A204.1 (cell line): ENCODE measurements around the gene DBI.

Experiments
- FAIRE-seq: peaks from 2 replicates; lab custom pipeline; 2012; peaks lifted over from hg19 to GRCh38; lab: Jason Lieb, UNC

DBI gene

DNA sequence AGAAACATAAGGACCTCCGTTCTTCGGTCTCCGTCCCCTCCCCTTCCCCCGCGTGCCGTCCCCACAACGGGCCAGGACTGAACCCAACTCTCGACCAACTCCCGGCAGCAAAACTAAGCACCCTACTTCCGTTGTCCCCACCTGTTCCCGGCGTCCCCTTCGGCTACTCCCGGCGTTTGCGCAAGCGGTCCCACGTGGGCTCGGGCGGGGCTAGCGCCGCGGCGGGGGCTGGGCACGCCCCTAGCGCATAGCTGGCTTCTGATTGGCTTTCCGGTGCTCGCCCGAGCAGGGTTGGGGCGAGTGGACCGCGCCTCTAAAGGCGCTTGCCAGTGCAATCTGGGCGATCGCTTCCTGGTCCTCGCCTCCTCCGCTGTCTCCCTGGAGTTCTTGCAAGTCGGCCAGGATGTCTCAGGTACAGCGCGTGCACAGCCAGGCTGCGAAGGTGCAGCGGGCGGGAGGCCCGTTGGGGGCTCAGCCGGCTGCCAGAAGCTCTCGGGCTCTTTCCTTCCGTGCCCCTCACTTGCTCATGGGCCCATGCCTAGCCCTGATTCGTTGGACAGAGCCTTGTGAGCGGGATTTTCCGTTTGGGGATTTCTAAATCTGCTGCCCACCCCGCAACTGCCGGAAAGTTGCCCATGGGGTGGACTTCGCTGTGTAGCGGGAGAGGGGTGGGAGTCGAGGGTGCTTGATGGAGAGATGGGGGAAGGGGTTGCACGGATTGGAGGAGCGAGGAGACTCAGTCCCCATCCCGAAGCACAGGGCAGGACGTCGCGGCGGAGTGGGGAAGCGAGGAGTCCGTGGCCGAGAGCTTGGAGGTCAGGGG is at the start of gene DBI, which contains the start of gene C2orf76:
Gene DBI (plus strand): TSS at position 329 of the 823 bp plus-strand sequence. CDS start 75 bp downstream, at position 404.
Gene C2orf76 (minus strand): TSS at position 186 of the 823 bp plus-strand sequence. CDS start 26,875 bp downstream, outside the sequence.
- FAIRE-seq = peak; percentile 54

DNA sequence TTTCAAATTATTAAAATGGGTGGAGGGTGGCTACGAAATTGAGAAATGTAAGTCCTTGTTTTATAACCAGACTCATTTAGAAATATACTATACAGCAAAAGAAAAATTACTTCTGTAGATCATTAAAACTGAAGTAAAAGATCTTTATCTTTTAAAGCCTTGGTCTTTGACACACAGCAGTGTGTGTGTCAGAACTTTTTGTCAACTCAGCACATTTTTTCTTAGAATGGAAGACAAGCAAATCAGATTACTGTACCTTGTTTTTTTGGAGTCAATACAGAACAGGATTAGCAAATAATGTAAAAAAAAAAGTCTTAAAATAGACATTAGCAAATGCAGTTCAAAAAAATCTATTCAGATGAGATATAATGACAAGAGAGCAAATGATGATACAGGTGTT is 49.2 kb upstream of the DBI start:
- no peak for FAIRE-seq

DNA sequence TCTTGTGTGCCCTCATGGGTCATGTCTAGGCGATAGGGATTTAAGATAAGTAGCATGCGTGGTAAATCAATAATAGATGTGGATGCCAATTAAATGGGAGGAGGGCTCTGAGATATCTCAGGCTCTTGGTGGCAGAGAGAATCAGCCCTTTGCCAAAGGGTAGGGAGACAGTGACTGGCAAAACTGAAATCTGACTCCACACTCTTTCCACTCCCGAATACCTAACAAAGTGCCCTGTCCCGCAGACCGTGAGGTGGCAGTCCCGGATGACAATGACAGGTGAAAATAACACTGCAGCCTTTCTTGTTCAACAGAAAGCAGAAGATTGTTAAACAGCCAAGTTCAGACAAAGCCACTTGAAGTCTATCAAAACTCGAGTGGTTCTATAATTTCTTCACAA is 47.2 kb upstream of the DBI start:
- no peak for FAIRE-seq

DNA sequence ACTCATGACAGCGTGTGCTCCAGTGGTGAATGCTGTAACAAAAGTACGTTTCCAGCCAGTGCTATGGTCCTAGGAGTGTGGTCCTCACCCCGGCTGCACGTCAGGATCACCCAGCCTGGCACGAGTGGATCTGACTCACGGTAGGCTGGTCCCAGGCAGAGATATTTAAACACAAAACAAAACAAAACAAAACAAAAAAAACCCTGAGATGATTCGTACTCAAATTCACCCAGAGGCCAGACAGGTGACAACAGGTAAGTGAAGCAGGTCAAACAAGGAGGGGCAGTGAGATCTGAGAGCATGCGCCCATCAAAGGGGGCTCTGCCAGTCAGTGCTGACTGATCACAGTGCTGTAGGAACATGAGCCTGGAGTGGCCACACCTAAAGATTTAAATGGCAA is 43.3 kb upstream of the DBI start:
- FAIRE-seq = no peak

DNA sequence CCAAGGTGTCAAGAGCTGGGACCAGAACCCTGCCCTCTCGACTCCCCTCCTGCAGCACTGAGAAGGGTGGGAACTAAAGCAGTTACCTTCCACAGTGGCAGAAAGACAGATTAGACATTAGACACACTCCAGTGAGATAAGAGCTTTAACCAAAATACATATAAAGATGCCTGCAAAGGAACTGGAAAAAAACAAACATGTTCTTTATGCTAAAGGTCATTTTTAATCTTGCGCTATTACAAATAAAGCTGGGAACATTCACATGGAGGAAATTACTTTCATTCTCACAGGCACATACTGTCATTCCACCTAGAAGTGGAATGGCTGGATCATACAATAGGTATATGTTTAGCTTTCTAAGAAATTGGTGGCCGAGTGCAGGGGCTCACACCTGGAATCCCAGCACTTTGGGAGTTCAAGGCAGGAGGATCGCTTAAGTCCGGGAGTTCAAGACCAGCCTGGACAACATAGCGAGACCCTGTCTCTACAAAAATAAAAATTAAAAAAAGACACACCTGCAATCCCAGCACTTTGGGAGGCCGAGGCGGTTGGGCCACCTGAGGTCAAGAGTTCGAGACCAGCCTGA is 42.0 kb upstream of the DBI start:
- FAIRE-seq = no peak

DNA sequence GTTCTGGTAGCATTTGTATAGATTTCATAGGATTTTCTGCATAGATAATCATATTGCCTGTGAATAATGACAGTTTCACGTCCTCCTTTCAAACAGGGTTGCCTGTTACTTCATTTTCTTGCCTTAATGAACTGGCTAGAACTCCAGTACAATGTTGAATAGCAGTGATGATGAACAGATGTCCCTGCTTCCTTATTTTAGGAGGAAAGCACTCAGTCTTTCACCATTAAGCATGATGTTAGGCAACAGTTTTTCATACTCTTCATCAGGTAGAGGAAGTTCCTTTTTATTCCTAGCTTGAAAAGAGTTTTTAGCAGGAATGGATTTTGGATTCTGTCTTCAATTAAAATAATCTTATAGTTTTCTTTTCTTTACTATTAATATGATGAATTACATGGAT is 39.8 kb upstream of the DBI start:
- FAIRE-seq = no peak

DNA sequence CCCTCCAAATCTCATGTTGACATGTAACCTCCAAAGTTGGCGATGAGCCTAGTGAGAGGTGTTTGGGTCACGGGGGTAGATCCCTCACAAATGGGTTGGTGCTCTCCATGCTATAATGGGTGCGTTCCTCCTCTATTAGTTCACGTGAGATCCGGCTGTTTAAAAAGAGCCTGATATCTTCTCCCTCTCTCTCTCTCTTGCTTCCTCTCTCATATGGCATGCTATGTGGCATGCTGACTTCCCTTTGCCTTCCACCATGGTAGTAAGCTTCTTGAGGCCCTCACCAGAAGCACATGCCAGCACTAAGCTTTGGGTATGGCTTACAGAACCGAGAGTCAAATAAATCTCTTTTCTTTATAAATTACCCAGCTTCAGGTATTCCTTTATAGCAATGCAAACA is 39.3 kb upstream of the DBI start:
- no peak for FAIRE-seq

DNA sequence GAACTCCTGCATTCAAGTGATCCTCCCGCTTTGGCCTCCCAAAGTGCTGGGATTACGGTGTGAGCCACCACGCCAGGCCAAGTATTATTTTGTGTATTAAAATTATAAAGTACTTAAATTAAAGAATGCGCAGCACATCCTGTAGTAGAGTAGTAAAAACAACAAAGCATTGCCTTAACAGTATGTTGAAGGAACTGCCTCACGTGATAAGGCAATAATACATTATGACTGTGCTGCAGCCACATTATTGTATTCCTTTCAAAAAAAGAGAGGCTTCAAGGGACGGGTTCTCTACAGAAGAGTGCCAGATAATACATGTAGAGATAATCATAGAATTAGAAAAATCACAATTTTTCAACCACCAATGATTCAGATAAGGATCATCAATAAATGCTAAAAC is 33.8 kb upstream of the DBI start:
- no peak for FAIRE-seq

DNA sequence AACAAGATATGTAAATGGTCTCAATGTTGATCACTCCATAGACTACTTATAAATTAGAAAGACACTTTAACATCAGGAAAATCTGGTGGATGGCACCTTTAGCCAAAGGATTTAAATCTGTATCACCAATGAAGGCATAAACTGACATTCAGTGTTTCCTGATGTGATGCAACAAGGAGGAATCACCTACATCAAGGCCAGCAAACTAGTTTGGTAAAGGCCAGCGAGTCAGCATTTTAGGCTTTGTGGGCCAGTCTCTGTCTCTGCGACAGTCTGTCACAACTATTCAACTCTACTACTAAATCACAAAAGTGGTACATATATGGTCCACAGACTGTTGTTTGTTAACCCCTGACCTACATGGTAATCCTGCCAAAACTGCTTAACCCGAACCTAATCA is 33.4 kb upstream of the DBI start:
- no peak for FAIRE-seq

DNA sequence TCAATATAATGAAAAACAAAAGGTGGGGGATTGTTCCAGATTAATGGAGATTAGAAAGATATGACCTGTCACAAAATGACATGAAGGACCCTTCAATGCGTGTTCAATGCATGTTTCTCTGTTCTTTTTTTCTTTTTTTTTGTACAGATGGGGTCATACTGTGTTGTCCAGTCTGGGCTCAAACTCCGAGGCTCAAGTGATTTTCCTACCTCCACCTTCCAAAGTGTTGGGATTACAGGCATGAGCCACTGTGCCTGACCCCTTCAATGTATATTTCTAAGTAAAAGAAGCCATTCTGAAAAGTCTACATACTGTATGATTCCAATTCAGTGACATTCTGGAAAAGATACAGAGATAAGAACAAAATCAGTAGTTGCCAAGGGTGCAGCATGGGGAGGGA is 32.9 kb upstream of the DBI start:
- FAIRE-seq = no peak

DNA sequence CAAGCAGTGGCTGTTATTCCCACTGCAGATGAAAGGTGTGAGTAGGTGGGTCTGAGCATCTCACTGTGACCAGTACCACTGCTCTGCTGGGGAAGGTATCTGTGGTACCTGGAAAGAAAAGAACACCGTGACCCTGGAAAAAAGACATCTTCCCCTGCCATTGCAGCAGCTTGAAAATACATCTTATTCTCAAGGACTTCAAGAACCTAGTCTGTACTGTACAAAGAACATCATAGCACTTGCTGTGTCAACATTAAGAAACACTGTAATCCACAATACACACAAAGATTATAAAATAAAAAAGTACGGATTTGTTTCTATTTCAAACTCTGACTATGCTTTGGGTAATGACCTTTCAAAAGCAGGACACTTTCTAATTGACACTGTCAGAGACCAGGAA is 29.0 kb upstream of the DBI start:
- FAIRE-seq = no peak

DNA sequence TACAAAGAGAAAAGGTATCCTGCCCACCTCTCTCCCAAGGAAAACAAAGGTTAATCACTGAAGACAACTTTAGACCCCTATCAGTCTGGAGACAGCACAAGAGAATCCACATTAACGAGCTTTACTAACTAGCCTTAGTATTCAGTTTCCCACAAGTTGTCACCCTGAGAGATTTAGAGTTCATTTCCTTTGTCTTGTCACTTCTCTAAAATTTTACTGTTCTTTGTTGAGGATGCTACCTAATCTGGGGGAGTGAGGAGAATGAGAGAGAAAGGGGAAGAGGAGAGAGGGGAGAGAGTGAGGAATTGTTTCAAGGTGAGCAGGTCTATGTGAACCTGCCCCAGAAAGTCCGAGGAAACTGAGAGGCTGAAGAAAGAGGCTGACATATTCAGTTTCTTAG is 28.5 kb upstream of the DBI start:
- FAIRE-seq = no peak

DNA sequence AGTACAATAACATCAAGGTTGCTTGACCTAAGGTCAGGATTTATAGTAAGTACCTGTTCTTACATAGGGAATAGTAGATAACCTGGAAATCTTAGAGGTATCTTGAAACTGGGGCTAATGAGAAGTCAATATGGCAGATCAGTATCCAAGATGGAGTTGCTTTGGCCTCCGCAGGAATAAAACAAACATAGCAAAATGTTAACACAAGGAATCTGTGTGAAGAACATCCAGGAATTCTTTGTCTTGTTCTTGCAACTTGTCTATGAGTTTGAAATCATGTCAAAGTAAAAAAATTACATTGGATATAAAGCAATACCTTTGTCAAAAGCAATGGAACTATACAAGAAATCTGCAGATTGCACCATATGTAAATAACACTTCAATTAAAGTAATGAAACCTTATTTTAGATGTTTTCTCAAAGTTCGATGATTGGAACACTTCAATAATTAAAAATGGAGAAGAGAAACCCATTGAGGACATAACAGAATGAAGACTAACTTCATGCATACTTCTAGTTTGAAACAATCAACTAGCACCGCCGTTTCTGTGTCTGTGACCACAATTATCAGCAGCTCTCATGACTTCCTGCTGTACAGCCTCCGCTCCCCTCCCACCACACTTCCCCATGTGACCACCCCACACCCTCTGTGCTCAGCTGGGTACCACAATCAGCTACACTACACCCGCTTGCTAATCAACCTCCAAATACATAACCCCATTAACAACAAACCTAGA is 27.8 kb upstream of the DBI start:
- no peak for FAIRE-seq

DNA sequence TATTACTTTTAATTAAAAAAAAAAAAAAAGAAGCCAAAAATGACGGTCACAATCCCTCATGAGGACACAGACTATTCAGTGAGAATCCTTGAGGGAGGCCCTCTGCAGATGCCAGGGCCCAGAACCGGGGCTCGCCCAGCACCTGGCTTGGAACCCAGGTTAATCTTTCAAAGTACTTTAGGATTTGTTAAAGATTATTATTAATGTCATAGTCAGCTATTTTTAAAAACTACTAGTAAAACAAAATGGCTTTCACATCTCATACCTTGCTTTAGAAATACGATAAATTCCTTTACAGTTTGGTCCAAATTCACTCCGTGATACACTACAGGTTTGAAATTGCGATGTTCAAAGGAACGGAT is 27.2 kb upstream of the DBI start:
- no peak for FAIRE-seq

DNA sequence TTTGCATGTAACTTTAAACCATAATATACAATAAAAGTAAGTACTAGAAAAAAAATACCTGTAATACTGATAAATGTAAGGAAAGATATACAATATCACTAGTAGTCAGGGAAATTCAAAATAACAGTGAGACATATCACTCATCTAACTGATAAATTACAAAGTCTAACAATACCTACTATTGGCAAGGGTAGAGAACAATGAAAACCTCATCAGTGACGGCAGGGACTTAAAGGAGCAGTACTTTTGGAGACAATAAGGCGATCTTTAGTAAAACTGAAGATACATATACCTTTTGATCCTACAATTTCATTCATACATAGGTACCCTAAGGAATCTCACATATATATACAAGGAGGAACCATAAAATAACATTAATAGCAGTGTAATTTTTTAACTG is 25.1 kb upstream of the DBI start:
- FAIRE-seq = no peak

DNA sequence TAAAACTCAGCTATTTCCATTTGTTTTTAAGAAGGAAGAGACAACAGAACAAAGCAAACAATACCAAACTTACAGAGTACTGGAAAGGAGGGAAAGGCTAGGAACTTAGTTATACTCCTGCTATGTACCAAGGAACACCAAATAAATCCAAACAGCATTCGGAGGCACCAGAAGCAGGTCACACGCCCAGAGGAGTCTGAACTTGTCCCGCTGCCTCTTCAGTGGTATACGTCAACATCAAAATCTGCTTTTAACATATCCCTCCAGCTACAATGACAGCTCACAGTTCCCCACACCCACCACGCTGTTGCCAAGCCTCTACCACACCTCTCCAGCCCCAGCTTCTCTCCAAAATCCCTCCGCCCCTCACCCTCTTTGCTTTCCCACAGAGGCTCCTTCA is 17.5 kb upstream of the DBI start:
- FAIRE-seq = no peak

DNA sequence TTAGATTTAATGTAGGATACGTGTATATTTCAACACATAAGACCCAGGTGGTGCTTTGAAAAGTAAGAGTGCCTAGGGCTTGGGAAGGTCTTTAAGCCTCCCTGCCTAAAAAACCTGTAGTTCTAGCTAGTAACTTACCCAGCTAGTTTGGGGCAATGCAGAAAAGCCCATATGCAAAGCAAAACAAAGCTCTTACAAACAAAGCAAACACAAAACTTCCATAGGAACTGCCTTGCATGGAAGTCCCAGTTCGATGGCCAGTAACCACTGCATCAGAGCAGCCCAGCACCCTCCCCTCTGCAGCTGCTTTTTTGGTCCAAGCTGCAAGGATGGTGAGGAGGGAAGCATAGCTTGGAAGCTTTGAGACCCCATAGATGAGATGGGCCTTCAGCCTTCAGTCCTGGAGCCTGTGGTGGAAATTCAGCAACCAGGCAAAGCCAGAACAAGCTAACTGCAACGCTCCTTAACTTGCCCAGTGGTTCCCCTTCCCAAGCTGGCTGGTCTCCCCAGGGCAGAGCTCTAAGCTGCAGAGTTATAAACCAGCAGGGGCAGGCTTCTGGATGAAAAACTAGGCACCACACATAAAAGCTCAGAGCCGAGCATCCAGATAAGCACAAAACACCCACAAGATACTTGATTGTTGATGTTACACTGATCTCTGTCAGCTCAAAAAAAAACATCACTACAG is 16.3 kb upstream of the DBI start:
- no peak for FAIRE-seq

DNA sequence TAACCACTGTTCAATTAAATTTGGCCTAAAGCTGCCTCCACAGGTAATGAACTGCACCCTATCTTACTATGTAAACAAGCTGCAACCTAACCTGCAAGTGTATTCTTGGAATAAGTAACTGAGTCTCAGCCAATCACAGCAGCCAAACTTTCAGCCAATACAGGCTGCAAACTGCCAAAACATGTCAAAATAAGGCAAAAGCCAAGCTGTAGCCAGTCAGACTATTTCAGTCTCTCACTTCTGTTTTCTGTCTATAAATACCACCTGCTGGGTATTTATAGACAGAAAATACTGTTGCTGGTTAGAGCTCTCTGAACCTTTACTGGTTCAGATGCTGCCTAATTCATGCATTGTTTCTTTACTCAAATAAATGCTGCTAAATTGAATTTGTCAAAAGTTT is 14.4 kb upstream of the DBI start:
- no peak for FAIRE-seq

DNA sequence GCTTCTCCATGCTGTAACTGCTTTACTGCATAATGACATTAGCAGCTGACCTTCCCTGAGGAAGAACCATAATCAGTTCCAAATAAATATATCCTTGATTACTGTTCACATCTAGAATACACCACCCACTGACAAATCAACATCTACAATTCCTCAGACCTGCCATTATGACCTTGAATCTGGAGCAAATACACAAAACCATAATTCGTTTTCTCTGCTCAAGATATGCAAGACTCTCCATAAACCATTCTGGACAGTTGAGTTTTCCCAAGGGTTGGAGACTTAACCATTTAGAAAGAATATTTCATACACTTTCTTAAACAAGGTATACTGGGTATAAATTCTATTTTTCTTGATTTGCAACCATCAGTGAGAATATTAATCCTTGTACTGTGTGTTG is 11.9 kb upstream of the DBI start:
- FAIRE-seq = no peak

DNA sequence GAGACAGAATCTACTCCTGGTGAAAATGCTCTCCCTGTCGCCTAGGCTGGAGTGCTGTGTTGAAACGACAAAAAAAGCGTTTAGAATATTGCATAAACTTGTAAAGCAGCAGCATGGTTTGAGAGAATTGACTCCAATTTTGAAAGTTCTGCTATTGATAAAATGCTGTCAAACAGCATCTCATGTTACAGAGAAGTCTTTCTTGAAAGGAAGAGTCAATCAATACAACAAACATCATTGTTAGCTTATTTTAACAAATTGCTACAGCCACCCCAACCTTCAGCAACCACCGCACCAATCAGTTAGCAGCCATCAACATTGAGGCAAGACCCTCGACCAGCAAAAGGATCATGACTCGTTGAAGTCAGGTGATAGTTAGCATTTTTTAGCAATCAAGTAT is 7.0 kb upstream of the DBI start:
- FAIRE-seq = no peak

DNA sequence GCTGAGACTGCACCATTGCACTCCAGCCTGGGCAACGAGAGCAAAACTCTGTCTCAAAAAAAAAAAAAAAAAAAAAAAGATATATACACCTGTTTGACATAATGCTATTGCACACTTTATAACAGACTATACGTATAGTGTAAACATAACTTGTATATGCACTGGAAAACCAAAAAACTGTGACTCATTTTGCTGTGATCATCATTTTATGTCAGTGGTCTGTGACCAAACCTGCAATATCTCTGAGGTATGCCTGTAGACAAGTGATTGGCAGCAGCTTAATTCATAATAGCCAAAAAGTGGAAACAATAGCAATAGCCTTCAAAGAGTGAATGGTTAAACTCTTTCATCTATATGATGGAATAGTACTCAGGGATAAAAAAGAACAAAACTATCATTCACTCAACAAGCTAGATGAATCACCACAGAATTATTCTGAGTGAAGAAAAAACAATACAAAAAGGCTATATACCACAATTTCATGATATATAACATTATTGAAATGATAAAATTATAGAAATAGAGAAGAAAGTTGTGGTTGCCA is 6.3 kb upstream of the DBI start:
- FAIRE-seq = no peak

DNA sequence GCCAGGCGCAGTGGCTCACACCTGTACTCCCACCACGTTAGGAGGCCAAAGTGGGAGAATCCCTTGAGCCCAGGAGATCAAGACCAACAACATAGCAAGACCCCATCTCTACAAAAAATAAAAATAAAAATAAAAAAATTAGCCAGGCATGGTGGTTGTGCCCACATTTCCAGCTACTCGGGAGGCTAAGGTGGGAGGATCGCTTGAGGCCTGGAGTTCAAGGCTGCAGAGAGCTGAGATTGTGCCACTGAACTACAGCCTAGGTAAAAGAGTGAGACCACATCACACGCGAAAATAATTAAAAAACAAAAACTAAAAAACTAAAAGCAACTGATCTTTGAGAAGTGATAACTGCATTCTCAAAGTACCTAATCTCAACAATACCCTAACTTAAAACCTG is 2.0 kb upstream of the DBI start:
- no peak for FAIRE-seq

DNA sequence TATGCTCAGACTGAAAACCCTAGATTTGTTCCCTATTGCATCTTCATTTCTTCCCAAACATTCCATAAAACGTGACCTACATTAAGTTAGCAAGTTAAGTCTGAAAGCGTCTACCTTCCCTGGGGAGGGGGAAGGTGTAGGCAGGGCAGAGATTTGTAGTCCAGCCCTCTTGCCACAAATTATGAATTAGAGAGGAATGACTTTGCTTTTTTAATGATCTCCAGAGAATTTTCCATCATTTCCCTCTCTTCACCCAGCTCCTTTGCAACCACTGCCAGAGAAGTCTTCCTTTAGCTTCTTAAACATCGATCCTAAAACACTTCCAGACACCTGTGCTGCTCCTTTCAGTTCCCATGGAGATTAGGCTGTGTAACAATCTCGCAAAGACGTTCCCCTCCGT is 1.3 kb upstream of the DBI start:
- FAIRE-seq = no peak
